Astrocyte (in vitro differentiated cells and primary cell): ENCODE results near the gene NRG2. TPM values are rescaled to one million over a fixed set of nuclear protein-coding genes. Genes with fewer than 3 reads are reported as not detected.

ENCODE experiments used
- DNase-seq: peaks from one replicate; pipeline ENCODE4 v3.0.0-alpha.2; 2010; ENCODE audit warnings: low read depth
- FAIRE-seq: peaks from 2 replicates; lab custom pipeline; 2011; peaks lifted over from hg19 to GRCh38; lab: Jason Lieb, UNC
- H2AFZ ChIP-seq: 2 replicates; pipeline ENCODE4 v1.6.0; 2012; ENCODE audit warnings: low read depth, low read length, inconsistent platforms
- H3K27ac ChIP-seq: 2 replicates; pipeline ENCODE4 v1.5.1; 2011; ENCODE audit warnings: low read depth, low read length, inconsistent platforms
- H3K27me3 ChIP-seq: 2 replicates; pipeline ENCODE4 v1.6.0; 2011; ENCODE audit warnings: low read length, inconsistent platforms; ENCODE audit not compliant: insufficient read depth
- H3K36me3 ChIP-seq: 2 replicates; pipeline ENCODE4 v1.5.1; 2011; ENCODE audit warnings: low read length, inconsistent platforms; ENCODE audit not compliant: insufficient read depth
- H3K4me1 ChIP-seq: 2 replicates; pipeline ENCODE4 v1.5.1; 2011; ENCODE audit warnings: low read length, inconsistent platforms; ENCODE audit not compliant: insufficient read depth
- H3K4me2 ChIP-seq: 2 replicates; pipeline ENCODE4 v1.6.0; 2012; ENCODE audit warnings: low read length, inconsistent platforms
- H3K4me3 ChIP-seq: 2 replicates; pipeline ENCODE4 v1.5.1; 2011; ENCODE audit warnings: low read depth, mild to moderate bottlenecking, low read length, inconsistent platforms; ENCODE audit not compliant: insufficient read depth
- H3K79me2 ChIP-seq: 2 replicates; pipeline ENCODE4 v1.6.0; 2012; ENCODE audit warnings: mild to moderate bottlenecking, low read length, inconsistent platforms; ENCODE audit not compliant: insufficient read depth
- H3K9ac ChIP-seq: 2 replicates; pipeline ENCODE4 v1.6.0; 2012; ENCODE audit warnings: mild to moderate bottlenecking, low read length, inconsistent platforms
- H3K9me3 ChIP-seq: 2 replicates; pipeline ENCODE4 v1.5.1; 2012; ENCODE audit warnings: low read depth, mild to moderate bottlenecking, low read length, inconsistent platforms; ENCODE audit not compliant: insufficient read depth
- H4K20me1 ChIP-seq: 2 replicates; pipeline ENCODE4 v1.6.0; 2012; ENCODE audit warnings: low read length, inconsistent platforms; ENCODE audit not compliant: insufficient read depth
- H3K27ac Mint-ChIP-seq: one replicate; pipeline ENCODE4 v1.8.0; 2021; ENCODE audit warnings: mild to moderate bottlenecking, mixed read lengths; ENCODE audit not compliant: unreplicated experiment
- H3K27me3 Mint-ChIP-seq: one replicate; pipeline ENCODE4 v1.8.0; 2021; ENCODE audit warnings: low read depth, mixed read lengths; ENCODE audit not compliant: unreplicated experiment
- H3K36me3 Mint-ChIP-seq: one replicate; pipeline ENCODE4 v1.8.0; 2021; ENCODE audit warnings: low read depth, mixed read lengths; ENCODE audit not compliant: unreplicated experiment
- H3K4me1 Mint-ChIP-seq: one replicate; pipeline ENCODE4 v1.8.0; 2021; ENCODE audit warnings: low read depth, mixed read lengths; ENCODE audit not compliant: unreplicated experiment
- H3K4me3 Mint-ChIP-seq: one replicate; pipeline ENCODE4 v1.8.0; 2021; ENCODE audit warnings: mild to moderate bottlenecking, moderate library complexity, mixed read lengths; ENCODE audit not compliant: unreplicated experiment
- H3K9me3 Mint-ChIP-seq: one replicate; pipeline ENCODE4 v1.8.0; 2021; ENCODE audit warnings: mild to moderate bottlenecking, mixed read lengths; ENCODE audit not compliant: unreplicated experiment
- CTCF ChIP-seq: IDR thresholded peaks from 2 replicates; pipeline ENCODE4 v1.5.1; 2011; ENCODE audit warnings: low read depth, mild to moderate bottlenecking, inconsistent platforms, low read length, moderate library complexity; ENCODE audit not compliant: insufficient read depth
- EZH2 ChIP-seq: IDR thresholded peaks from 2 replicates; pipeline ENCODE4 v1.6.1; 2012; ENCODE audit warnings: mild to moderate bottlenecking, low read length, inconsistent platforms; ENCODE audit not compliant: insufficient read depth
- total RNA-seq: library from RNA; stranded (reverse); gene quantifications from 2 replicates; pipeline ENCODE4 v1.2.1, GENCODE V29; 2021

NRG2 gene
- total RNA-seq, 1 donor from 2014 or later, result 0.54 TPM

DNA sequence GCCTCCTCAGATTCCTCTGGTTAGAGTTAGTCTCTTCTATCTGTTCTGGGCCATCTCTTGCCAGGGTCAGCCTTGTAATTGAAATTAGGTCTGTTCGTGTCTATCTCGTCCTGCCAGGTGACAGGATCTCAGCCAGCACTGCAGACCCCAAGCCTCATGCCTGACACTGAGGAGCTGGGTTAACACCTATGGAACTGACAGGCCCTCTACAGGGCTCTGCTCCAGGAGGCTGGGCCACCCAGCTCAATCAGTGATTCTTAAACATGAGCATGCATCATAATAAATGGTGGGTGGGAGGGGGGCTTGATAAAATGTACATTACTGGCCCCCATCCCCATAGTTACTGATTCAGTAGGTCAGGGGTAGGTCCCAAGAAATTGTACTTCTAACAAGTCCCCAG, 144.1 kb downstream of the NRG2 start:
- Histone ChIP-seq H2AFZ (no peak overlapping the region), H3K4me2 (no peak overlapping the region), H3K36me3 (no peaks in the 10 kb centered on the region), H3K4me3 (no peak overlapping the region), H4K20me1 (peaks cover 6% of the 10 kb centered on the region), H3K9me3 (no peaks in the 10 kb centered on the region), H3K9ac (no peak overlapping the region), H3K79me2 (no peaks in the 10 kb centered on the region), H3K27me3 (peaks cover 53% of the 10 kb centered on the region), H3K4me1 (peaks cover 5% of the 10 kb centered on the region), H3K27ac (no peak overlapping the region)
- peaks cover 1% of the 10 kb centered on the region for H3K4me1 Mint-ChIP-seq
- H3K4me3 Mint-ChIP-seq, result no peak overlapping the region
- DNase-seq (no peak), FAIRE-seq (no peak)
- H3K27me3 Mint-ChIP-seq, result peaks cover 92% of the 10 kb centered on the region
- H3K27ac Mint-ChIP-seq, result no peak overlapping the region
- peaks cover 13% of the 10 kb centered on the region for H3K36me3 Mint-ChIP-seq
- H3K9me3 Mint-ChIP-seq, result peaks cover 11% of the 10 kb centered on the region
- TF ChIP-seq EZH2, result no peak
- no peak for TF ChIP-seq CTCF

- Mint-ChIP-seq H3K27me3 (peaks cover 96% of the 10 kb centered on the region), H3K9me3 (peaks cover 11% of the 10 kb centered on the region)
- peaks cover under 1% of the 10 kb centered on the region for H4K20me1 ChIP-seq
Measured at GRCh38 chr5:139897982-139898381, 145.1 kb downstream of the NRG2 start.

More at GRCh38 chr5:139897982-139898381, 145.1 kb downstream of the NRG2 start:
- no peak overlapping the region for H3K27ac ChIP-seq
- Mint-ChIP-seq H3K4me1 (no peaks in the 10 kb centered on the region), H3K4me3 (no peak overlapping the region), H3K36me3 (peaks cover 13% of the 10 kb centered on the region), H3K27ac (no peak overlapping the region)
- H3K4me3 ChIP-seq, result no peak overlapping the region
- DNase-seq (no peak), FAIRE-seq (no peak)
- TF ChIP-seq CTCF (no peak), EZH2 (no peak)
- no peaks in the 10 kb centered on the region for H3K36me3 ChIP-seq
- no peaks in the 10 kb centered on the region for H3K4me1 ChIP-seq
- no peak overlapping the region for H3K4me2 ChIP-seq
- H2AFZ ChIP-seq, result no peak overlapping the region
- peaks cover 50% of the 10 kb centered on the region for H3K27me3 ChIP-seq
- H3K9me3 ChIP-seq, result no peaks in the 10 kb centered on the region
- H3K9ac ChIP-seq, result no peak overlapping the region
- no peaks in the 10 kb centered on the region for H3K79me2 ChIP-seq
